Suprapubic skin (tissue), 4 donors: ENCODE results near the gene C1orf174.

ENCODE experiments used
- EP300 ChIP-seq: sonication (generic); formaldehyde crosslinking; IDR thresholded peaks from one replicate; pipeline ENCODE4 v1.6.1; 2017; ENCODE audit warnings: antibody characterized with exemption
- POLR2A ChIP-seq, 2 donors: fragments of 450-650 bp; IDR thresholded peaks; one replicate each; pipeline ENCODE4 v1.6.1; 2017; ENCODE audit warnings: antibody characterized with exemption in 2 of 2, mild to moderate bottlenecking in 2 of 2, moderate library complexity in 2 of 2
- POLR2AphosphoS5 ChIP-seq, 3 donors: sonication (generic); formaldehyde crosslinking; IDR thresholded peaks; one replicate each; pipeline ENCODE4 v1.6.1; 2017; ENCODE audit warnings: antibody characterized with exemption in 3 of 3
- TF ChIP-seq, protein P1 (sequence below), 2 donors: fragments of 200-600 bp in 1 of 2; fragments of 450-650 bp in 1 of 2; sonication (generic) in 1 of 2; IDR thresholded peaks; one replicate each; pipeline ENCODE4 v1.5.1; 2016 to 2019; ENCODE audit warnings: antibody characterized with exemption in 2 of 2, mild to moderate bottlenecking in 1 of 2, moderate library complexity in 1 of 2

DNA sequence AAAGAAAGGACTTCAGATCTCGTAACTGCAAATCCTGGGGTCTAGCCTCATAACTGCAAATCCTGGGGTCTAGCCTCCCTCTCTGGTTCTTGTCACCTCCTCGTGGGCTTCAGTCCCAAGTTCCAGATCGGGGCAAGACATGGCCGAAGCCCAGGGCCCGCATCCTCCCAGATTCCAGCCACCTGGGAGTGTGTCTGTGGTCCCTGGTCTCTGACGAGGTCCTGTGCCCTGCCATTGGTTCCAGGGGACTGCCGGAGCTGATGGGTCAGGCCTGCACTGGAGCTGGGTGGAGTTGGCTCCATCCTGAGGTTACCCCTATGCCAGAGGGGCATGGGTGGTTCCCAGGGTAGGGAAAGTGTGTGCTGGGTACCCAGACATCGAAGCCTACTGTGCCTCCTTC lies 17.7 kb upstream of the C1orf174 start:
- TF ChIP-seq, protein P1, sequence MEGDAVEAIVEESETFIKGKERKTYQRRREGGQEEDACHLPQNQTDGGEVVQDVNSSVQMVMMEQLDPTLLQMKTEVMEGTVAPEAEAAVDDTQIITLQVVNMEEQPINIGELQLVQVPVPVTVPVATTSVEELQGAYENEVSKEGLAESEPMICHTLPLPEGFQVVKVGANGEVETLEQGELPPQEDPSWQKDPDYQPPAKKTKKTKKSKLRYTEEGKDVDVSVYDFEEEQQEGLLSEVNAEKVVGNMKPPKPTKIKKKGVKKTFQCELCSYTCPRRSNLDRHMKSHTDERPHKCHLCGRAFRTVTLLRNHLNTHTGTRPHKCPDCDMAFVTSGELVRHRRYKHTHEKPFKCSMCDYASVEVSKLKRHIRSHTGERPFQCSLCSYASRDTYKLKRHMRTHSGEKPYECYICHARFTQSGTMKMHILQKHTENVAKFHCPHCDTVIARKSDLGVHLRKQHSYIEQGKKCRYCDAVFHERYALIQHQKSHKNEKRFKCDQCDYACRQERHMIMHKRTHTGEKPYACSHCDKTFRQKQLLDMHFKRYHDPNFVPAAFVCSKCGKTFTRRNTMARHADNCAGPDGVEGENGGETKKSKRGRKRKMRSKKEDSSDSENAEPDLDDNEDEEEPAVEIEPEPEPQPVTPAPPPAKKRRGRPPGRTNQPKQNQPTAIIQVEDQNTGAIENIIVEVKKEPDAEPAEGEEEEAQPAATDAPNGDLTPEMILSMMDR (IDR thresholded peaks at IDR 0.05), result no peak
- no peak for TF ChIP-seq EP300
- no peak for TF ChIP-seq POLR2AphosphoS5 (IDR thresholded peaks at IDR 0.05)
- no peak for TF ChIP-seq POLR2A (IDR thresholded peaks at IDR 0.05)
